Left colon (tissue), 2 donors: ENCODE data around the gene EEF1AKMT4. TPM values are rescaled to one million over a fixed set of nuclear protein-coding genes. Genes with fewer than 3 reads are reported as not detected.

Experiments
- ATAC-seq: fragments of 200-7000 bp; cut with Tn5 transposase; one replicate; pipeline ENCODE4 v1.9.1; 2020; ENCODE audit warnings: mild to moderate bottlenecking, moderate library complexity
- DNase-seq, 2 donors: peaks; one replicate each; pipeline ENCODE4 v3.0.0-alpha.2; 2020
- intact Hi-C, 2 donors: fragments of 100-400 bp; cut with DNase I in 1 of 2; cut with micrococcal nuclease in 1 of 2; formaldehyde crosslinking; loops; one replicate each; pipeline versions ENCODE4 v1.11.2 to v1.14.0; 2022; cut with DNase I, micrococcal nuclease
- long read RNA-seq: library from polyadenylated mRNA; unstranded; transcript quantifications from one replicate; pipeline ENCODE4 v2.0.0, GENCODE V29; 2021
- total RNA-seq, 2 donors: library from RNA; stranded (reverse); fragmentation: NEBNext Ultra II Directional; extraction: Animal tissue kit (Norgen Biotek cat#: 25700); gene quantifications; one replicate each; pipeline ENCODE4 v1.2.1, GENCODE V29; 2021
- donor health status: DM: no; HTN: no; CAD: no.
- donor health status: DM: yes; HTN: yes; CAD: no.

Gene EEF1AKMT4
- 1 to 10 TPM; 3.5 to 5.3 TPM for total RNA-seq
- long read RNA-seq, transcript EEF1AKMT4-201 (3 exons, 1,823 nt): major isoform, 11 of 11 reads
- long read RNA-seq, partial matches to known transcripts: 0 of 11 reads
- long read RNA-seq, other reads (novel, unspliced or antisense): 0 of 11 reads

- ATAC-seq (peak; percentile 96), DNase-seq (peak; percentile 97)
- intact Hi-C loops: loop anchor here in 1 of 2 donors (10.0 kb wide), 1 partner anchor 115 kb away; the partner anchor contains the start of gene EIF2B5
Observed at GRCh38 chr3:184249412-184250166, at the start of gene EEF1AKMT4. Gene EEF1AKMT4, plus strand, starts transcription at chr3:184249672. Its CDS starts 23 bp downstream, at chr3:184249695.

DNA sequence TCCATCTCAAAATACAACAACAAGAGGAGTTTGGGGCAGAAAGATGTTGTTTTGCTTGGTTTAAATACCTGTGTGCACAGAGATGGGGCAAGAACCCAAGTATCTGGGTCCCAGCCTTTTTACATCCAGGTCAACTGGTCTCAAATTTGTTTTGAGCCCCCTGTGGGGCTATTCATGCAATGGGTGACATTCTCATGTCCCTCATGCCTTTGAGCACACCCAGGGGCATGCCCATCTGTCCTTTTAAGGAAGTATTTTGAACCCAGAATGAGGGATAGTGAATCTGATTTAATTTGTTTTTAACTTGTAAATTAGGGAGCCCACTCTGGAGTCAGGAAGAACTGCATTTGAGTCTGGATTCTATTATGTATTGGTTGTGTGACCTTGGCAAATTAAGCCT is 48.6 kb upstream of the EEF1AKMT4 start:
- intact Hi-C loops: no loop called here
- ATAC-seq (no peak), DNase-seq (no peak)

DNA sequence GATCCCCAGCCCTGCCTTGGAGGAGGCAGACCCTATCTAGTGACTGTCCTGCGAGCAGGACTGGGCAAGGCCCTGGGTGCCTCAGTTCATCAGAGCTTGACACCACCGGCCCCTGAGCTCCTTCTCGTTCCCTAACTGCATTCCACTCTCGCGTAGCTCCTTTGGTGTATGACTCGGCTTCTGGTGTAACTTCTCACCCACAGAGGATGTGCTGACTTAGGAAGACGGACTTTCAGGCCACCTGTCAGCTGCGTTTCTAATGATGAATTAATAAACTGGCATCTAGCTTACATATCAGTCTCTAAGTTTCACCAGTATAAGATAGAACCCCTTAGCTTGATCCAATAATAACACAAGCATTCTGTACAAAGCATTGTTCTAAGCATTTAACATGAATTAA is 45.9 kb upstream of the EEF1AKMT4 start:
- ATAC-seq (no peak), DNase-seq (no peak)
- intact Hi-C loops: no loop called here

DNA sequence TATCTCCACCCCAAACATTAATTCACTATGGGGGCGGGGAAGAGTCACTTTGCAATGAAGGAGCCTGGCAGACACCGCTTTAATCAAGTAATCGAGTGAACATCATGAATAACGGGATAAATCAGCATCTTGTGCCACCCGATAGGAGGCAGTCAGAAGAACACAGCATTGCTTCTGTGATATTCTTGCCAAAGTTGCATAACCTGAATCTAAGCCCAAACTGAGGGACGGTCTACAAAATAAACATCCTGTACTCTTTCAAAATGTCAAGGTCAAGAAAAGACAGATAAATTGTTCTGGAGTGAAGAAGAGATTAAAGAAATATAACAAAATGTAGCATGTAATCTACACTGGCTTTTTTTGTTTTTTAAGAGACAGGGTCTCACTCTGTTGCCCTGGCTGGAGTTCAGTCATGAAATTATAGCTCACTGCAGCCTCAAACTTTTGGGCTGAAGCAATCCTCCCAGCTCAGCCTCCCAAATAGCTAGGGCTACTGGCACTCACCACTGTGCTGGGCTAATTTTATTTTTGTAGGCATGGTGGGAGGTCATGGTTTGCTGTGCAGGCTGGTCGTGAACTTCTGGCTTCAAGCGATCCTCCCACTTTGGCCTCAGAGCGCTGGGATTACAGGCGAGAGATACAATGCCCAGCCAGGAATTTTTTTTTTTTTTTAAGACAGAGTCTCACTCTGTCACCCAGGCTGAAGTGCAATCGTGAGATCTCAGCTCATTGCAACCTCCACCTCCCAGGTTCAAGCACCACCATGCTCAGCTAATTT is 40.1 kb upstream of the EEF1AKMT4 start:
- intact Hi-C loops: no loop called here
- DNase-seq (no peak), ATAC-seq (no peak)

DNA sequence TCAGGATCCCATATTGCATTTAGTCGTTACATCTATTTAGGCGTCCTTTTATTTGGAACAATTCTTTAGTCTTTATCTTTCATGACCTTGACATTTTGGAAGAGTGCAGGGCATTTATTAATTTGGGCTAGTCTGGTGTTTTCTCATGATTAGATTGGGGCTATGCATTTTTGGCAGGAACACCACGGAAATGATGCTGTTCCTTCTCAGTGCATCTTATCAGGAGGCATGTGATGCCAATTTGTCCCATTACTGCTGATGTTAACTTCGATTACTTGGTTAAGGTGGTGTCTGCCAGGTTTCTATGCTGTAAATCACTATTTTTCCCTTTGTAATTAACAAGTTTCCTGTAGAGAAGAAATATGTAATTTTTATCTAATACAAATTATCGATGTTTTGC is 38.2 kb upstream of the EEF1AKMT4 start:
- DNase-seq (no peak), ATAC-seq (no peak)
- intact Hi-C loops: no loop called here

GRCh38 chr3:184211718-184212117 is 37.8 kb upstream of the EEF1AKMT4 start:
- no peak for ATAC-seq
- no peak for DNase-seq
- intact Hi-C loops: no loop called here

DNA sequence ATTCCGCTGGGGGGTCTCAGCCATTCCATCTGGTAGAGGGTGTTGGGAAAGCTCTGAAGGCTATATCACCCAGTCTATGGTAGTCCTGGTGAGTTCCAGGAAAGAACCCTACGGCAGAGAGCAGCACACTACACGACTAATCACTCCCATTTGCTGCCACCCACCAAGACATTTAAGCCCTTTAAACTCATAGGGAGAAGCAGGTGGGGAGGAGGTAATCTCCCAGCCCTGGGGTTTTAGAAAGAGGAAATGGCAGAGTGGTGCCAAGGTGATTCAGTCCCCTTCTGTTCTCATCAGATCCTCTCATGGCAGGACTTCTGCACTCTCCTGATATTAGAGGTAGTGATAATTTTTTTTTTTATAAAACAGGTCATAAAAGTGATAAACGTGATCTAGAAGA is 30.7 kb upstream of the EEF1AKMT4 start:
- intact Hi-C loops: no loop called here
- no peak for DNase-seq
- ATAC-seq: no peak

- DNase-seq (no peak), ATAC-seq (no peak)
- intact Hi-C loops: no loop called here
Observed at GRCh38 chr3:184222521-184222920, 27.0 kb upstream of the EEF1AKMT4 start.

- DNase-seq: no peak
- no peak for ATAC-seq
- intact Hi-C loops: no loop called here
Observed at GRCh38 chr3:184223946-184224345, 25.5 kb upstream of the EEF1AKMT4 start.

DNA sequence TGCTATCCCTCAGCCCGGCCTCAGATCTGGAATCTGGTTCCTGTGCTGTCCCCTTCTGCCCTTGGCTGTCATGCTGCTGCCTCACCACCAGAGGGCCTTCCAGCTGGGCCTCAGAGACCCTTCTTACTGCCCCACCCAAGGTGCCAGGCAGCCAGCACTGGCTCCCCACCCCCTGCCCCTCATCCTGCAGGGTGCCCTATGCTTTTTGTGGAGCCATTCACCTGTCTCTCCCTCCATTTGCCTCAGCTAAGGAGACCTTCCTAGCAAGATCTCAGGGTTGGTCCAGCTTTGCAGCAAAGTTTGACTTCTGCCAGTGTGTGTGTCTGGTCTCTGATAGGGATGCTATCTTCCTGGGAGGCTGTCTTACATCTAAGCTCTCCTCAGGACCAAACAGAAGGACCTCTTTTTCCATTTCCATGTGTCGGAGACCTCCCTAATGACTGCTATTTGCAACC is 22.0 kb upstream of the EEF1AKMT4 start:
- intact Hi-C loops: no loop called here
- DNase-seq: no peak
- peak; percentile 44 for ATAC-seq

DNA sequence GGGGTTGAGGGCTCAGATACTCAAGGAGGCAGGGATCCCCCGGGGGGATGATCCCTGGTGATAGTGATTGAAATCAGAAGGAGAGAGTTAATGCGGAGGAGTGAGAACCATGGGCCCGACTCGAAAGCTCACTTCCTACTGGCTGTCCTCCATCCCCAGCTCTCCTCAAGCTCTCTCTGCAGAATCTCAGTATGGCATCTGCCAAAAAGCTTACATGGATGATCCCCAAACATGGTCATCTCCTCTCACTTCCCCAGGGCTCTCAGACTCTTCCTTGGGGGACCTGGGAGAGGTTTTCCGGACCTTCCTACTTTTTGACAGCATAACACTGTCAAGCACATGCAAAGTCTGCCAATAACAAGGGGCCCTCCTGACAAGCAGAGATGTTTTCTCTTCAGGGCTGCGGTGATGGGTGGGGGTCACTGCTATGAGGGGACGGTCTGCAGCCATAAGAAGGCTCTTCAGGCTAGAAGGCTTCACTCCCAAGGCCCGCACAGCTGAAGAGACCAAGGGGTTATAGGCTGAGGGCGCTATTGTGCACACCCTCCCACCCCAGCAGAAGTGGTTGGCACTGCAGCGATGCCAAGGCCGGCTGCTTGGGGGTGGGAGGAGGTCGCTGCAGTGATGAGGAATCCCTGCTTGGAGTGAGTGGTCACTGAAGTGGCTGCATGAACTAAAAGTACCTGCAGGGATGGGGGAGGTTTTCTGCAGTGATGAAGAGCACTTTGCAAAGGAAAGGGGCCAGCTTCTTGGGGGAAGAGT is 20.9 kb upstream of the EEF1AKMT4 start:
- intact Hi-C loops: no loop called here
- no peak for ATAC-seq
- no peak for DNase-seq

DNA sequence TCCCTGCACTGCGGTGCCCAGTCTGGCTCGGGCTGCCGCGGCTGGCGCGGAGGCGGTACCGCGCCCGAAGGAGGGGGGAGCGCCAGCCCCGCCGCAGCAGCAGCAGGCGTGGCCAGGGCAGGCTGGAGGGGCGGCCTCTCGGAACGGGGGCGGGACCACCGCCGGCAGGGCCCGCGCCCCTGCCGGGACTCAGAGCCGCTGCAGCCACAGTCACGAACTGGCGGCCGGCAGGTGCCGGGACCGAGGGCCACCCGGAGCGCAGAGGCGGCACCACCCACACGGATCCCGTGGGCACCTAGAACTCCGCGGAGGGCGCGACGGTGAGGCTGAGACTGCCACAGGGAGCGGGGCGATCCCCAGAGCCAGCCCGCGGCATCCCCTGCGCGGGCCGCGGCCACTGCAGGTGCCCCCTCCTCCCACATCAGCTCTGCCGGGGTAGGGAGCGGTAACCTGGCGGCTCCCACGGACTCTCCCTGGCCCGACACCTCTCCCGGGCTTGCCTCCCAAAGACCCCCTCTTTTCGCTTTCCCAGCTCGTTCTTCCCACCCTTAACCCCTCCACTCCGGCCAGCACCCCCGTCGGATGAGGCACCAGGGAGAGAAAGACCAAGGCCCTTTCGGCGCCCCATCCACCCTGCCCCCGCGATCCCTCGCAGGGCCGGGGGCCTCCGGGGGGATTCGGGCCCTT is 19.9 kb upstream of the EEF1AKMT4 start, which contains the start of gene VWA5B2:
TSS of gene VWA5B2 (plus strand) at position 192 of the 687 bp plus-strand sequence. CDS start 944 bp downstream, outside the sequence.
- intact Hi-C loops: no loop called here
- DNase-seq: peak; percentile 46 to 56
- ATAC-seq: peak; percentile 75

DNA sequence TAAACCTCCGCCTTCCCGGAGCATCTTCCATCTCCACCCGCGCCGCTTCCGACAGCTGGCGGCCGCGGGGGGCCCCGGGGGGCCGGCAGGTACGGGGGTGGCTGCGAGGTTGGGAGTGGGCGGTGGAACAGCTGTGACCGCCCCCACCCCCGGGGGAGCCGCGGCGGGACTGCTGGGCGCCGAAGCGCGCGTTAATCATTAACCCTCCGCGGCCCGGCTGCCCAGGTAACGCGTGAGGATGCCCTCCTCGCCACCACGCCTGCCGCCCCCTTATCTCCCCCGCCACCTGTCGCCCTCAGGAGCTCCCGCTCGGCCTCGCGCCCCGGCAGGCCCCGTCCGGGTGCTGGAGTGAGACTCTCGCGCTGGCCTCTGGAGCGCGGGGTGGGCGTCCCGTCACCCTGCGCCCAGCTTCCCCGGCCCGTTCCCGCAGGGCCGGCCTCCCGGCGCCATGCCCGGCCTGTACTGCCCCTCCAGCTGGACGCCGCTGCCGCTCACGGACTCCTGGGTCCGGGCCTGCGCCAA is 19.3 kb upstream of the EEF1AKMT4 start:
- no peak for DNase-seq
- peak; percentile 28 for ATAC-seq
- intact Hi-C loops: no loop called here

- peak; percentile 78 for ATAC-seq
- peak in 1 of 2 donors; percentile 54 for DNase-seq
Observed at GRCh38 chr3:184230603-184231528, 18.6 kb upstream of the EEF1AKMT4 start.

DNA sequence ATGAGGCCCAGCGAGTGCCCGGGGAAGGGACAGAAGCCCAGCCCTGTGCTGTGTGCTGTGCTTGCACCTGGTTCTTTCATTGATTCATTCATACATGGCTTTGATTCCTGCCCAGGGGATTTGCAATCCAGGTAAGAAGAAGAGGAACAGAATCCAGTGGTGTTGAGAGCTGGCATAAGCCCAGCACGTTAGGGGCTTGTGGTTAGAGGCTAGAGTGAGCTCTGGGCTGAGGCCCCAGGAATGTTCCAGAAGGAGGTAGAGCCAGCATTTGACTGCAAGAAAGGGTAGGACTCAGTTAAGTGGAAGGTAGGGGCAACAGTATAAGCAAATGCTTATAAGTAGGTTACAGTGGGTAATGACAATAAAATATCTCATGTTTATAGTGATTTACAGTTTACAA is 17.8 kb upstream of the EEF1AKMT4 start:
- intact Hi-C loops: no loop called here
- ATAC-seq: no peak
- no peak for DNase-seq

More at GRCh38 chr3:184230603-184231528, 18.6 kb upstream of the EEF1AKMT4 start:
- intact Hi-C loops: no loop called here

GRCh38 chr3:184233127-184233843 is 16.2 kb upstream of the EEF1AKMT4 start:
- DNase-seq: no peak
- intact Hi-C loops: no loop called here
- no peak for ATAC-seq

- no peak for ATAC-seq
- intact Hi-C loops: no loop called here
- no peak for DNase-seq
Observed at GRCh38 chr3:184234224-184234623, 15.2 kb upstream of the EEF1AKMT4 start.
